Hepatocyte (in vitro differentiated cells): ENCODE data around the gene MSS51. TPM values are rescaled to one million over a fixed set of nuclear protein-coding genes. Genes with fewer than 3 reads are reported as not detected.
A peak's percentile ranks its signal among the peaks of the same experiment; 100 is the strongest.

Experiments
- DNase-seq: peaks from one replicate; pipeline ENCODE4 v3.0.0-alpha.2; 2016; ENCODE audit warnings: low spot score
- H2AFZ ChIP-seq: fragments of 200-600 bp; sonication (generic); 2 replicates; pipeline ENCODE4 v1.6.0; 2016; ENCODE audit warnings: antibody characterized with exemption, mild to moderate bottlenecking
- H3K27ac ChIP-seq: fragments of 200-600 bp; sonication (generic); 2 replicates; pipeline ENCODE4 v1.5.1; 2016; ENCODE audit warnings: mild to moderate bottlenecking
- H3K27me3 ChIP-seq: fragments of 200-600 bp; sonication (generic); 2 replicates; pipeline ENCODE4 v1.6.1; 2016
- H3K36me3 ChIP-seq: fragments of 200-600 bp; sonication (generic); replicated peaks from 2 replicates; pipeline ENCODE4 v1.5.1; 2016; ENCODE audit warnings: low read depth; ENCODE audit not compliant: insufficient read depth
- H3K4me1 ChIP-seq: fragments of 200-600 bp; sonication (generic); 2 replicates; pipeline ENCODE4 v1.5.1; 2016; ENCODE audit warnings: mild to moderate bottlenecking, moderate library complexity; ENCODE audit not compliant: insufficient read depth
- H3K4me2 ChIP-seq: fragments of 200-600 bp; sonication (generic); 2 replicates; pipeline ENCODE4 v1.6.0; 2016
- H3K4me3 ChIP-seq: fragments of 200-600 bp; sonication (generic); 2 replicates; pipeline ENCODE4 v1.5.1; 2016; ENCODE audit warnings: mild to moderate bottlenecking
- H3K79me2 ChIP-seq: fragments of 200-600 bp; sonication (generic); 2 replicates; pipeline ENCODE4 v1.6.0; 2017; ENCODE audit warnings: mild to moderate bottlenecking
- H3K9me2 ChIP-seq: fragments of 200-600 bp; sonication (generic); replicated peaks from 2 replicates; pipeline ENCODE4 v1.6.0; 2017; ENCODE audit warnings: mild to moderate bottlenecking; ENCODE audit not compliant: insufficient read depth
- H3K9me3 ChIP-seq: fragments of 200-600 bp; sonication (generic); 2 replicates; pipeline ENCODE4 v1.5.1; 2016; ENCODE audit warnings: low read depth, mild to moderate bottlenecking
- H4K20me1 ChIP-seq: fragments of 200-600 bp; sonication (generic); 2 replicates; pipeline ENCODE4 v1.6.0; 2016; ENCODE audit warnings: mild to moderate bottlenecking; ENCODE audit not compliant: insufficient read depth, poor library complexity, severe bottlenecking
- CTCF ChIP-seq: fragments of 200-600 bp; sonication (generic); IDR thresholded peaks from 2 replicates; pipeline ENCODE4 v1.5.1; 2016; ENCODE audit warnings: antibody characterized with exemption, mild to moderate bottlenecking; ENCODE audit not compliant: poor library complexity
- EZH2 ChIP-seq: fragments of 200-600 bp; sonication (generic); IDR thresholded peaks from 2 replicates; pipeline ENCODE4 v1.6.1; 2016; ENCODE audit warnings: antibody characterized with exemption, mild to moderate bottlenecking, borderline replicate concordance
- EZH2phosphoT487 ChIP-seq: fragments of 200-600 bp; sonication (generic); IDR thresholded peaks from one replicate; pipeline ENCODE4 v1.6.1; 2018; ENCODE audit warnings: antibody characterized with exemption, mild to moderate bottlenecking, low read depth, moderate library complexity; ENCODE audit not compliant: unreplicated experiment, severe bottlenecking
- WGBS: methylation state at CpG from one replicate; pipeline ENCODE4 v1.1.6; 2016; ENCODE audit warnings: low lambda C conversion rate; ENCODE audit errors: missing lambda C conversion rate; 5-methylcytosine and 5-hydroxymethylcytosine counted together
- polyA plus RNA-seq: library from polyadenylated mRNA; unstranded; fragments of >200 nt; fragmentation: Nextera tagmentation; extraction: Ambion mirVana; gene quantifications from 2 replicates; pipeline ENCODE4 v1.2.1, GENCODE V29; 2016
- total RNA-seq: library from RNA; depleted of rRNA; stranded (reverse); fragments of >200 nt; gene quantifications from 2 replicates; pipeline ENCODE4 v1.2.3, GENCODE V29; 2014

Gene MSS51
- total and polyA plus RNA-seq, 2 experiments from 2014 or later = 0.48 to 1.2 TPM

DNA sequence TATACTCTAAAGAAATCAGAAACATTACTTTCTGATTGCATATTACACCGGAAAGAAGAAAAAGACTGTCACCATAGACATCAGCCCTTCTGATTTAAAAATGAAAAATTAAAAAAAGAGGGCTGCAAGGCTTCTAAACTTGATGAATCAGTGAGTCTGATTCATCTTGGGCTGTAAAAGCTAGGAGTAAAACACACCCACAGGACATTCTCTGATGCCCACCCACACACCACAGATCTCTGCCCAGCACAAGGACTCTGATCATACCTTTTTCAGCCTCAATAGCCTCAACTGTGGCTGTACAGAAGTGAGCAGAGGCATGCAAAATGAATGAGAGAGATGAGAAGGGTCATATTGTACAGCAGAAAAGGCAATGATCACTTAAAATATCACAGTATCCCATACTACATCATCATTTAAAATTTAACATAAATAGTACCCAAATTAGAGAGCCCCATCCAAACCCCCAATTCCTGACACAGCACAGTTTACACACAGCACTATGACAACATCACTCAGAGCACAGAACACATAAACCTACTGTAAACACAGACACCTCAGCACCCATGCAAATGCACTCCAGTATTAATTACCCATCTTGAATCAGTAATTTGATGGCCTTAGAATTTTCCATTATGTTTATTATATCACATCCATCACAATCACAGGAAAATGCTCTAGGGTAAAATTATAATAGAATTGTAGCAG is 6.4 kb upstream of the MSS51 start:
- Histone ChIP-seq H3K79me2 (no peaks in the 10 kb centered on the region), H3K9me2 (no peaks in the 10 kb centered on the region), H3K27me3 (no peaks in the 10 kb centered on the region), H3K4me2 (no peak overlapping the region), H3K27ac (no peak overlapping the region), H3K36me3 (no peaks in the 10 kb centered on the region), H3K4me3 (no peak overlapping the region), H2AFZ (no peak overlapping the region), H4K20me1 (no peaks in the 10 kb centered on the region), H3K9me3 (no peaks in the 10 kb centered on the region), H3K4me1 (no peaks in the 10 kb centered on the region)
- WGBS = 94% methylated on average over 1 of the region's 1 CpG
- no peak for TF ChIP-seq EZH2
- TF ChIP-seq CTCF = no peak
- no peak for TF ChIP-seq EZH2phosphoT487
- DNase-seq = no peak

DNA sequence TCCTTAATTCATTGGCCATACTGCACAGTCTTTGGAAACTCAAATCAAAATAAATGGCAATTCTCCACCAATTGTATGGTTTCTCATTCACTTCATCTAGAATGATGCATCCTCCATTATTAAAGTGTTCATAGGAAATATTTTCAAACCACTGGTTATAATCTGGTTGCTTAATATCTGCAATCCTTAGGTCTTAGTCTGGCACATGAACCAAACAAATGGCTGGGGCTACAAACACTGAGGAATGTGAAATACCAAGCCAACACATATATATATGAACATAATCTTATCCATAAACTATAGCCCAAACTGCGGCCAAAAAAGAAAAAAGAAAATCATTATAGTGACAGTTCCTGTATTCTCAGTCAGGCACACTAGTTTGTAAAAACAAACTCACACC is 5.7 kb upstream of the MSS51 start:
- H3K79me2 ChIP-seq = no peaks in the 10 kb centered on the region
- H3K4me3 ChIP-seq = no peak overlapping the region
- no peak for DNase-seq
- no peaks in the 10 kb centered on the region for H3K4me1 ChIP-seq
- no peak overlapping the region for H3K4me2 ChIP-seq
- H3K9me3 ChIP-seq = no peaks in the 10 kb centered on the region
- WGBS = 97% methylated on average over 1 of the region's 1 CpG
- no peaks in the 10 kb centered on the region for H4K20me1 ChIP-seq
- TF ChIP-seq EZH2phosphoT487 = no peak
- no peak for TF ChIP-seq CTCF
- TF ChIP-seq EZH2 = no peak
- no peaks in the 10 kb centered on the region for H3K36me3 ChIP-seq
- no peaks in the 10 kb centered on the region for H3K9me2 ChIP-seq
- no peak overlapping the region for H3K27ac ChIP-seq
- no peak overlapping the region for H2AFZ ChIP-seq
- H3K27me3 ChIP-seq = no peaks in the 10 kb centered on the region

DNA sequence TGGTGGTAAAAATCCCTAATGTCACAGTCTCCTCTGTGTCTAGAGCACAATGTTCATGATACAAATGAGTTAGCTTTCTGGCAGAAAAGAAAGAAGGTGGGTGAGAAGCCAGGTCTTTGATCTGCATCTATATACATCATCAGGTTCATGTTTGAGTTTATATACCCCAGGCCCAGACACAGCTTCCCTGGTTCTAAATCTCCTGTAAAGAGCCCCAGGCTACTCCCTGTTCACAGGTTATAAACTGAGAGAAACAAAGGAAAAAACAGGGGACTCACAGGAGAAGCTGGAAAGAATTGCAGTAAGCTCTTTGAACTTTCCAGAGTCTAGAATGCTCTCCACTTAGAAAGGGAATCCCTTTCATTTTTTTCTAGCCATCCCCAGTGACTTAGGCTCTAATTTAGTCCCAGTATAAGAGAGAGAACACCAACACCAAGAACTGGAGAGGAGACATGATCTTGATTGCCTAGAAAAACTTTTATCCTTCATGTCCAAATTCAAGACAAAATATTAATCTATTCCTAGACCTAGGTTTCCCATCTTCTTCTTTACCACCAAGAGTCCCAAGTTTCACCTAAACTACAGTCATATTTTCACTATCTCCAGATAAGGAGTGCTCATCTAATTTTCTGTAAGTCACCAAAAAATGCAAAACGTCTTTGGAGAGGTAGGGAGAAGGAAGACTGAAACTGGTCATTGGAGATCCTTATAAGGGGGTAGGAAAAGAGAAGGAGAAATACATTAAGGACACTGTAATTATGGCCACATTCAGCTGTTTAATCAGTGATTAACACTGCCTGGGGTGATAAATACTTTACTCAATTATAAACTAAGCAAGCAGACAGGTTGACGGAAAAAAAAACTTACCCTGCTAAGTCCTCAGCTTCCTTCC is 469 bp downstream of the MSS51 start:
- H3K27ac ChIP-seq = no peak overlapping the region
- WGBS = 58% methylated on average over 2 of the region's 2 CpGs
- TF ChIP-seq CTCF (no peak), EZH2 (no peak), EZH2phosphoT487 (no peak)

More for the DNA sequence above, 469 bp downstream of the MSS51 start:
- Histone ChIP-seq H3K9me3 (no peaks in the 10 kb centered on the region), H3K79me2 (no peaks in the 10 kb centered on the region), H4K20me1 (no peaks in the 10 kb centered on the region), H3K4me3 (no peak overlapping the region), H2AFZ (no peak overlapping the region), H3K27me3 (no peaks in the 10 kb centered on the region), H3K4me1 (peaks cover 7% of the 10 kb centered on the region), H3K9me2 (no peaks in the 10 kb centered on the region), H3K4me2 (peak overlapping the region; percentile 32), H3K36me3 (no peaks in the 10 kb centered on the region)
- DNase-seq = no peak
